ENCODE measurements around the gene CHRM3.
"Not testable (repeated sequence)": the region's sequence is repeated elsewhere in the genome, so short reads cannot be mapped to it uniquely, and the experiment has no call there.

The CHRM3 gene

GRCh38 chr1:239370869-239371268 lies 15.5 kb upstream of the CHRM3 start:
- H3K4me3 ChIP-seq (ENCODE audit: low read length); H2AFZ ChIP-seq (ENCODE audit: low read depth, low read length); H3K9me3 ChIP-seq (ENCODE audit: low read length); H3K27me3 ChIP-seq (ENCODE audit: insufficient read depth, low read length); H3K36me3 ChIP-seq (ENCODE audit: insufficient read depth, low read length); H3K4me1 ChIP-seq (ENCODE audit: insufficient read depth, low read length): not testable (repeated sequence)

DNA sequence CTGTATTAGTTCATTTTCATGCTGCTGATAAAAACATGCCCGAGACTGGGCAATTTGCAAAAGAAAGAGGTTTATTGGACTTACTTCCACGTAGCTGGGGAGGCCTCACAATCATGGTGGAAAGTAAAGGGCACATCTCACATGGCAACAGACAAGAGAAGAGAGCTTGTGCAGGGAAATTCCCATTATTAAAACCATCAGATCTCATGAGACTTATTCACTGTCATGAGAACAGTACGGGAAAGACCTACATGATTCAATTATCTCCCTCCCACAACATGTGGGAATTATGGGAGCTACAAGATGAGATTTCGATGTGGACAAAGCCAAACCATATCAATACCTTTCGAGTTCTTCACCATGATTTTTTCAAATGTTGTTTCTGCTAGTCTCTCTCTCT lies 3.7 kb upstream of the CHRM3 start:
- no peak overlapping the region for H2AFZ ChIP-seq (ENCODE audit: low read depth, low read length)
- H3K4me3 ChIP-seq (ENCODE audit: low read length), result no peak overlapping the region
- H3K9me3 ChIP-seq (ENCODE audit: low read length), result no peaks in the 10 kb centered on the region
- H3K27me3 ChIP-seq (ENCODE audit: insufficient read depth, low read length), result peaks cover 37% of the 10 kb centered on the region
- H3K36me3 ChIP-seq (ENCODE audit: insufficient read depth, low read length), result no peaks in the 10 kb centered on the region
- H3K4me1 ChIP-seq (ENCODE audit: insufficient read depth, low read length), result peaks cover 9% of the 10 kb centered on the region

DNA sequence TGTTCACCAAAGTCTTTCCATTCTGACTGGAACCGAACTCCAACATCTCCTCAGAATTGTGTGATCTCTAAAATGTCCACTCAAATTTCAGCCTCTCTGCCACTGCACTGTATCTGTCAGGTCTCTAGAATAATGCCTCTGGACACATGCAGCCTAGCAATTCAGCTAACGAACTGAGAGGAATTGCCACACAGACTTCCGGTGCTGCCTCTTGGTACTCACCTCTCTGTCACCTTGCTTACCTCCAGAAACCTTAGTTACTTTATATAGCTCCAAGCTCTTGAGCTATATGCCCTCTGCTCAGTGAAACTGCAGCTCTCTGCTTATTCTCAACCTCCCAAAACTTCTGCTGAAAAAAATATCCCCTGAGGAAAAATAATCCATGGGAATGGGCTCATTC lies 2.7 kb upstream of the CHRM3 start:
- Histone ChIP-seq H3K9me3 (ENCODE audit: low read length) (no peaks in the 10 kb centered on the region), H3K4me1 (ENCODE audit: insufficient read depth, low read length) (peaks cover 9% of the 10 kb centered on the region)

DNA sequence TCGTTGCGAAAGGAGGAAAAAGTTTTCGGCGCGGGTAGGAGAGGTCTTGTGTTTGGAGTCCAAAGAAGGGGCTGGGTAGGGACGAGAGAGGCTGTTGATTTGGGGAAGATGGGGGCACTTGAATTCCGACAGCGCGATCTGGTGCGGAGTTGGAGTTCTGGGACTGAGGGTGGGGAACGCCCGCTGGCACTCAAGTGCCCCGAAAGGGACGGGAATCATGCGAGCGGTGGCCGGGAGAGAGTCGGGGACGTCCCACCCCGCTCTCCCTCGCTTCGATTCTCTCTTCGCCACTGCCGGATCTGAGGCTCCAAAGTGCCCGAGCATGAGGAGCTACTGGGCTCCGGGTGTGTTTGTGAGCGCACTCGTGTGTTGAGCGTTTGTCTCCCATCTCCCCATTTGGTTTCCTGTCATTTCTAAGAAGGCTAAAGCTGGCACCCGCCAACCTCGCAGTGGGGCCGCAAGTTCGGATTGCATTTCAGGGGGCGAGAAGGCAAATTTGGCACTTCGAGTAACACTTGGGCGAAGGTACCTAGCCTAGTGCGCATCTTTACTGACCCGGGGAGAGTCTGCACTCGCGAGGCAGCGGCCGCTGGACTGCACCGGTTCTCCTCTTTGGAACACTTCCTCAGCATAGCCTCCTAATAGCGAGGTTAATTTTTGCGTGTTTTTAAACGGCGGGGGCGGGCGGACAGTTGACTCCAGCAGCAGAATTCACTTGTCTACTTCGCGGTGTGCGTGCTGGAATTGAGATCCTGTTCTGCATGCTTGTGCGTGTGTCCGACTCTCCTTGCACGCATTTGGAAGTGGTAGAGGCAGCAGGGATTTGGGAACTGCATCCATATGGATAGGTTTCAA lies 1.2 kb downstream of the CHRM3 start:
- Histone ChIP-seq H2AFZ (ENCODE audit: low read depth, low read length) (peak overlapping the region; percentile 70), H3K36me3 (ENCODE audit: insufficient read depth, low read length) (no peaks in the 10 kb centered on the region), H3K9me3 (ENCODE audit: low read length) (no peaks in the 10 kb centered on the region), H3K4me3 (ENCODE audit: low read length) (peak overlapping the region; percentile 40), H3K4me1 (ENCODE audit: insufficient read depth, low read length) (peaks cover 9% of the 10 kb centered on the region), H3K27me3 (ENCODE audit: insufficient read depth, low read length) (peaks cover 57% of the 10 kb centered on the region)

More for the DNA sequence above, 2.7 kb upstream of the CHRM3 start:
- Histone ChIP-seq H2AFZ (ENCODE audit: low read depth, low read length) (no peak overlapping the region), H3K27me3 (ENCODE audit: insufficient read depth, low read length) (peaks cover 48% of the 10 kb centered on the region), H3K4me3 (ENCODE audit: low read length) (no peak overlapping the region), H3K36me3 (ENCODE audit: insufficient read depth, low read length) (no peaks in the 10 kb centered on the region)

DNA sequence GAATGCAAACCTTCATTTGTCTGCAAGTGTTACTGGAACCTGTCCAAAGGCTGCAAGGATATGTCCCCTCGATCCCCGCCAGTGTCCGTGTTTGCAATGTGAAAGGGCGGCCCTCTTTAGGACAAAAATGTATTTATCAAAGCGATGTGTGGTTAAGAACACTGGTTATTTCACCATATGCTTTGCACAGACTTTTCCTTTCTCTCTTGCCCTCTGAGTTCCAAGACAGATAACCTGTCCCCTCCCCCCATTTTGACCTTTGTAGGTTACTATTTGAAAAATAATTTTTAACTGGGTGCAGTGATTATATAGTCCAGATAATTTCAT lies 1.8 kb downstream of the CHRM3 start:
- Histone ChIP-seq H3K4me1 (ENCODE audit: insufficient read depth, low read length) (peaks cover 9% of the 10 kb centered on the region), H3K9me3 (ENCODE audit: low read length) (no peaks in the 10 kb centered on the region), H3K4me3 (ENCODE audit: low read length) (no peak overlapping the region), H2AFZ (ENCODE audit: low read depth, low read length) (no peak overlapping the region), H3K27me3 (ENCODE audit: insufficient read depth, low read length) (peaks cover 57% of the 10 kb centered on the region), H3K36me3 (ENCODE audit: insufficient read depth, low read length) (no peaks in the 10 kb centered on the region)

- no peak overlapping the region for H2AFZ ChIP-seq (ENCODE audit: low read depth, low read length)
- no peaks in the 10 kb centered on the region for H3K36me3 ChIP-seq (ENCODE audit: insufficient read depth, low read length)
- no peak overlapping the region for H3K4me3 ChIP-seq (ENCODE audit: low read length)
- H3K27me3 ChIP-seq (ENCODE audit: insufficient read depth, low read length), result peaks cover 55% of the 10 kb centered on the region
- H3K9me3 ChIP-seq (ENCODE audit: low read length), result no peaks in the 10 kb centered on the region
- peaks cover 9% of the 10 kb centered on the region for H3K4me1 ChIP-seq (ENCODE audit: insufficient read depth, low read length)
Observed at GRCh38 chr1:239388578-239388977, 2.2 kb downstream of the CHRM3 start.

GRCh38 chr1:239389703-239390102 lies 3.3 kb downstream of the CHRM3 start:
- Histone ChIP-seq H2AFZ (ENCODE audit: low read depth, low read length) (no peak overlapping the region), H3K27me3 (ENCODE audit: insufficient read depth, low read length) (peaks cover 50% of the 10 kb centered on the region)

DNA sequence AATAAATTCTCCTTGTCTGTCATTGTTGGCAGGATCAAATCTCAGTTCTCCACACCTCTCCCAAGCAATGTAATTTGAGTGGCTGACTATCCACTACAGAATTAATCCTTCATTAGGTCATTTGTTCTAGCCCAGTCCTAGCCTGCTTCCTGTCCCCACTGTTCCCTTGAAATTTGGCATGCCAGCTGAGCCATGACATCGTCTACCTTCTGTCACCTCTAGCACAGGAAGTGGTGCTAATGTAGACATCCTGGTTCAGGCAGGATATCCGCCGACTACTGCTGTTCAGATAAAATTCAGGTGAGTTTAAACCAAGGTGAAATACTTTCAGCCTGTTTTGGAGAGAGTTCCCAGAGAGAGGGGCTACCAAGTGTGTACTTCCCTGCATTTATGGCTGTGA lies 5.9 kb downstream of the CHRM3 start:
- Histone ChIP-seq H3K36me3 (ENCODE audit: insufficient read depth, low read length) (no peaks in the 10 kb centered on the region), H3K4me3 (ENCODE audit: low read length) (no peak overlapping the region), H2AFZ (ENCODE audit: low read depth, low read length) (no peak overlapping the region), H3K27me3 (ENCODE audit: insufficient read depth, low read length) (peaks cover 27% of the 10 kb centered on the region), H3K9me3 (ENCODE audit: low read length) (no peaks in the 10 kb centered on the region), H3K4me1 (ENCODE audit: insufficient read depth, low read length) (peaks cover 4% of the 10 kb centered on the region)

More at GRCh38 chr1:239389703-239390102, 3.3 kb downstream of the CHRM3 start:
- peaks cover 9% of the 10 kb centered on the region for H3K4me1 ChIP-seq (ENCODE audit: insufficient read depth, low read length)
- no peak overlapping the region for H3K4me3 ChIP-seq (ENCODE audit: low read length)
- H3K36me3 ChIP-seq (ENCODE audit: insufficient read depth, low read length), result no peaks in the 10 kb centered on the region
- no peaks in the 10 kb centered on the region for H3K9me3 ChIP-seq (ENCODE audit: low read length)

GRCh38 chr1:239394107-239394506 lies 7.7 kb downstream of the CHRM3 start:
- no peak overlapping the region for H3K4me3 ChIP-seq (ENCODE audit: low read length)
- no peak overlapping the region for H2AFZ ChIP-seq (ENCODE audit: low read depth, low read length)
- no peaks in the 10 kb centered on the region for H3K4me1 ChIP-seq (ENCODE audit: insufficient read depth, low read length)
- no peaks in the 10 kb centered on the region for H3K36me3 ChIP-seq (ENCODE audit: insufficient read depth, low read length)
- H3K9me3 ChIP-seq (ENCODE audit: low read length), result no peaks in the 10 kb centered on the region
- H3K27me3 ChIP-seq (ENCODE audit: insufficient read depth, low read length), result peaks cover 9% of the 10 kb centered on the region

DNA sequence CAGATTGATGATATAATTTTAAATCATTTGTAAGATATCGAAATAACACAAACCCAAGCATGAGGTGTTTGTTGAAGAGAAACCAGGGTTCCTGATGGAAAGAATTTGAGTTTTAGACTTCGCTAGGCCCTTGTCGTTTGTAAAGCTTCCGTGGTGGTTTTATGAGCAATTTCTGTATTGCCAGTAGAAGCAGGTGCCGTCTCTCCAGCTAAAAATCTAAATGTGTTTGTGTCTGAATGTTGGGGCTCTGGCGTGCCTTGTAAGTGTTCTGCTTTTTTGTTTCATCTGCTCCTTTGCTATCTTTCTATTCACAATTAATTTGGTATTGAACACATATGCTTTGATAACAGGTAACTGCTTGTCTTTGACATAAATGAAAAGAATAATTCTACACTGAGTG lies 27.5 kb downstream of the CHRM3 start:
- no peaks in the 10 kb centered on the region for H3K36me3 ChIP-seq (ENCODE audit: insufficient read depth, low read length)

DNA sequence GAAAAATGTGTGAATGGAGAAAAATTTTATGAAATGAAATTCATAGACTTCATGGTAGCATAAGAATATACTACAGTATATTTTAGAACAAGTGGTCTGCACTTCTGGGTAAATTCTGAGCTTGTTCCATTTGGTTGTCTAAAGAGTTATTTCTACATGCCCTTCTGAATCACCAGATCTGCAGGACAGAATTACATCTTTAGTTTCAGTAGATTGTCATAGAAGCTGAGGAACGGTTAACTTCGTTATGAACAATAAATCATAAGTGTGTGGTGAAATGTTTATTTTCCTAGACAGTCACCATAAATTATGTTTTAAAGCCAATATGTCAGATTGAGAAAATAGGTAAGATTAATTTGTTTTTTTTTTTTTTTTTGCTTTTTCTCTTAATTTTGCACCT lies 30.9 kb downstream of the CHRM3 start:
- no peaks in the 10 kb centered on the region for H3K4me1 ChIP-seq (ENCODE audit: insufficient read depth, low read length)
- no peak overlapping the region for H3K4me3 ChIP-seq (ENCODE audit: low read length)
- H2AFZ ChIP-seq (ENCODE audit: low read depth, low read length), result no peak overlapping the region
- H3K9me3 ChIP-seq (ENCODE audit: low read length), result no peaks in the 10 kb centered on the region
- no peaks in the 10 kb centered on the region for H3K36me3 ChIP-seq (ENCODE audit: insufficient read depth, low read length)
- H3K27me3 ChIP-seq (ENCODE audit: insufficient read depth, low read length), result no peaks in the 10 kb centered on the region

More for the DNA sequence above, 27.5 kb downstream of the CHRM3 start:
- no peaks in the 10 kb centered on the region for H3K27me3 ChIP-seq (ENCODE audit: insufficient read depth, low read length)
- no peaks in the 10 kb centered on the region for H3K9me3 ChIP-seq (ENCODE audit: low read length)
- H3K4me1 ChIP-seq (ENCODE audit: insufficient read depth, low read length), result no peaks in the 10 kb centered on the region
- H2AFZ ChIP-seq (ENCODE audit: low read depth, low read length), result no peak overlapping the region
- no peak overlapping the region for H3K4me3 ChIP-seq (ENCODE audit: low read length)

GRCh38 chr1:239417986-239418640 lies 31.7 kb downstream of the CHRM3 start:
- no peaks in the 10 kb centered on the region for H3K9me3 ChIP-seq (ENCODE audit: low read length)
- no peaks in the 10 kb centered on the region for H3K27me3 ChIP-seq (ENCODE audit: insufficient read depth, low read length)
- no peak overlapping the region for H2AFZ ChIP-seq (ENCODE audit: low read depth, low read length)
- no peaks in the 10 kb centered on the region for H3K4me1 ChIP-seq (ENCODE audit: insufficient read depth, low read length)
- no peaks in the 10 kb centered on the region for H3K36me3 ChIP-seq (ENCODE audit: insufficient read depth, low read length)
- no peak overlapping the region for H3K4me3 ChIP-seq (ENCODE audit: low read length)

DNA sequence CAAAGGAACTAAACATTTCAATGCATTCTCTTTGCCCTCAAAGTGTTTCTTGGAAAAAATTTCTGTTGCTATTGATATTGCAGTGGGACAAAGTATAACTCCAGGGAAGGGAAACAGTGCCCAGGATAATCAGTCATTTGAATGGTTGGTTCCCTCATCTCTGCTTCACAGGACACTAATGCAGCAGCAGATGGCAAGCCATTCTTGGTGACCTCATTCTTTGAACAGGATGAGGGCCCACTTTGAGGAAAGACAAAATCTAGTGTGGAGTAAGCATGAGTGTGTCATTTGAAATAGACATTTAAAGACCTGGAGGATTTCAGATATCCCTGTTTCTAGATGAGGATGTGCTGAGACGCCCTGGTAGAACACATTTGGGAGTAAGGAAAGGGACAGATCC lies 32.3 kb downstream of the CHRM3 start:
- Histone ChIP-seq H2AFZ (ENCODE audit: low read depth, low read length) (no peak overlapping the region), H3K36me3 (ENCODE audit: insufficient read depth, low read length) (no peaks in the 10 kb centered on the region), H3K4me3 (ENCODE audit: low read length) (no peak overlapping the region), H3K9me3 (ENCODE audit: low read length) (no peaks in the 10 kb centered on the region), H3K27me3 (ENCODE audit: insufficient read depth, low read length) (no peaks in the 10 kb centered on the region), H3K4me1 (ENCODE audit: insufficient read depth, low read length) (no peaks in the 10 kb centered on the region)
